Measurements from ENCODE around the gene FRY. TPM values are rescaled to one million over a fixed set of nuclear protein-coding genes. Genes with fewer than 3 reads are reported as not detected.

The FRY gene
- total and polyA plus RNA-seq, 9 of the 15 experiments (the other 6 are each of a cell fraction or from before 2014, with no cell fraction given): 0.03 to 0.31 (median 0.11) TPM; not detected in 3

DNA sequence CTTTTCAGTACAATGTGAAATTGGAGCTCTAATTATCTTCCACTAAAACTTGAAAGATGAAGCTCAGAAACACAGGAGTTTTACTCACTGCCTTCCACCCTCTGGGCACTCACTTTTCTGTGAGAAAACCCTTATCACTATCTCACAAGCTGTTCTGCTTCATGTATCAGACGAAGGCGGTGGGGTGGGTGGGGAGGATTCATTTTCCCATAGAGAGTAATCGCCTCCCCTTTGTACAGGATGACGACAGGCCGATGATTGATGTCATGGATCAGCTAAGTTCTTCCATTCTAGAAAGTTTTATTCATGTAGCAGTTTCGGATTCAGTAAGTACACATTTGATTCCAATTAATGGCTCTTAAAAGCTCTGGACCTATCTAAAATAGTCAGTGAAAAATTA is 143.7 kb downstream of the FRY start (continued):
- TF ChIP-seq, protein P1, sequence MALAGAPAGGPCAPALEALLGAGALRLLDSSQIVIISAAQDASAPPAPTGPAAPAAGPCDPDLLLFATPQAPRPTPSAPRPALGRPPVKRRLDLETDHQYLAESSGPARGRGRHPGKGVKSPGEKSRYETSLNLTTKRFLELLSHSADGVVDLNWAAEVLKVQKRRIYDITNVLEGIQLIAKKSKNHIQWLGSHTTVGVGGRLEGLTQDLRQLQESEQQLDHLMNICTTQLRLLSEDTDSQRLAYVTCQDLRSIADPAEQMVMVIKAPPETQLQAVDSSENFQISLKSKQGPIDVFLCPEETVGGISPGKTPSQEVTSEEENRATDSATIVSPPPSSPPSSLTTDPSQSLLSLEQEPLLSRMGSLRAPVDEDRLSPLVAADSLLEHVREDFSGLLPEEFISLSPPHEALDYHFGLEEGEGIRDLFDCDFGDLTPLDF (CRISPR knock-in tag; IDR thresholded peaks at IDR 0.05): no peak
- TF ChIP-seq ATF1 (CRISPR knock-in tag; IDR thresholded peaks at IDR 0.05) (no peak), ATF1 (tag; IDR thresholded peaks at IDR 0.05) (peak; percentile 70), SRSF7 (optimal IDR thresholded peaks at IDR 0.05; ENCODE audit: low read depth, low read length) (no peak), TOE1 (IDR thresholded peaks at IDR 0.05; ENCODE audit: borderline replicate concordance) (no peak), TOE1 (CRISPR knock-in tag; IDR thresholded peaks at IDR 0.05; ENCODE audit: borderline replicate concordance, low read depth) (no peak), JUND (IDR thresholded peaks at IDR 0.05; ENCODE audit: borderline replicate concordance, low read depth, low read length) (peak; percentile 49; the same call in 1 of the 2 replicates), JUND (tag; IDR thresholded peaks at IDR 0.05; ENCODE audit: borderline replicate concordance, low read depth, low read length) (peak; percentile 20; the same call in 1 of the 3 replicates), AFF1 (IDR thresholded peaks at IDR 0.05; ENCODE audit: low read depth in 1 of 2, partially characterized antibody in 2 of 2) (no peak), HDAC6 (IDR thresholded peaks at IDR 0.05; ENCODE audit: low read depth, low read length) (no peak), ZNF445 (CRISPR knock-in tag; IDR thresholded peaks at IDR 0.05; ENCODE audit: low read depth) (no peak), SMARCE1 (IDR thresholded peaks at IDR 0.05) (peak; percentile 68)
- TF ChIP-seq, protein P2, sequence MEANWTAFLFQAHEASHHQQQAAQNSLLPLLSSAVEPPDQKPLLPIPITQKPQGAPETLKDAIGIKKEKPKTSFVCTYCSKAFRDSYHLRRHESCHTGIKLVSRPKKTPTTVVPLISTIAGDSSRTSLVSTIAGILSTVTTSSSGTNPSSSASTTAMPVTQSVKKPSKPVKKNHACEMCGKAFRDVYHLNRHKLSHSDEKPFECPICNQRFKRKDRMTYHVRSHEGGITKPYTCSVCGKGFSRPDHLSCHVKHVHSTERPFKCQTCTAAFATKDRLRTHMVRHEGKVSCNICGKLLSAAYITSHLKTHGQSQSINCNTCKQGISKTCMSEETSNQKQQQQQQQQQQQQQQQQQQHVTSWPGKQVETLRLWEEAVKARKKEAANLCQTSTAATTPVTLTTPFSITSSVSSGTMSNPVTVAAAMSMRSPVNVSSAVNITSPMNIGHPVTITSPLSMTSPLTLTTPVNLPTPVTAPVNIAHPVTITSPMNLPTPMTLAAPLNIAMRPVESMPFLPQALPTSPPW (CRISPR knock-in tag; IDR thresholded peaks at IDR 0.05): peak; percentile 75

Data from K562 (cell line).